Astrocyte of the spinal cord (primary cell): ENCODE results near the gene MTMR3.

ENCODE experiments used
- DNase-seq: peaks from one replicate; pipeline ENCODE4 v3.0.0; 2011; ENCODE audit warnings: low read depth, low spot score
- H3K4me3 ChIP-seq: 2 replicates; pipeline ENCODE4 v1.5.1; 2011; ENCODE audit warnings: low read depth, mild to moderate bottlenecking, low read length, moderate library complexity
- in situ Hi-C: cut with HindIII; loops from 2 replicates; pipeline ENCODE4 v1.10.0; 2017; ENCODE audit warnings: low sequenced_read_pairs
- TF ChIP-seq, protein P1 (sequence below): IDR thresholded peaks from 2 replicates; pipeline ENCODE4 v1.5.1; 2012; ENCODE audit warnings: low read depth, mild to moderate bottlenecking, low read length, inconsistent platforms

The MTMR3 gene

DNA sequence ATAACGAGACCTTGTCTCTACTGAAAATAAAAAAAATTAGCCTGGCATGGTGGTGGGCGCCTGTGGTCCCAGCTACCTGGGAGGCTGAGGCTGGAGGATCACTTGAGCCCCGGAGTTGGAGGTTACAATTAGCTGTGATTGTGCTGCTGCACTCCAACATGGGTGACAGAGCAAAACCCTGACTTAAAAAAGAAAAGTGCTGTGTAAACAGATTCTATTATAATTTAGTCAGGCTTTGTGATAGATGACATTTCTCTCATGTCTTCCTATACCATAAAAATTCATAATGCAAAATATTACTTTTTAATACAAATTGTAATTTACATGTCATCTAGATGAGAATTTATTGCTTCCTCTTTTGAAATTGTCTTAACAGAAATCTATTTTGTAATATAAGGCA lies 94.1 kb downstream of the MTMR3 start:
- in situ Hi-C loops, result no loop called here
- H3K4me3 ChIP-seq, result no peak overlapping the region
- DNase-seq, result no peak
- TF ChIP-seq, protein P1, sequence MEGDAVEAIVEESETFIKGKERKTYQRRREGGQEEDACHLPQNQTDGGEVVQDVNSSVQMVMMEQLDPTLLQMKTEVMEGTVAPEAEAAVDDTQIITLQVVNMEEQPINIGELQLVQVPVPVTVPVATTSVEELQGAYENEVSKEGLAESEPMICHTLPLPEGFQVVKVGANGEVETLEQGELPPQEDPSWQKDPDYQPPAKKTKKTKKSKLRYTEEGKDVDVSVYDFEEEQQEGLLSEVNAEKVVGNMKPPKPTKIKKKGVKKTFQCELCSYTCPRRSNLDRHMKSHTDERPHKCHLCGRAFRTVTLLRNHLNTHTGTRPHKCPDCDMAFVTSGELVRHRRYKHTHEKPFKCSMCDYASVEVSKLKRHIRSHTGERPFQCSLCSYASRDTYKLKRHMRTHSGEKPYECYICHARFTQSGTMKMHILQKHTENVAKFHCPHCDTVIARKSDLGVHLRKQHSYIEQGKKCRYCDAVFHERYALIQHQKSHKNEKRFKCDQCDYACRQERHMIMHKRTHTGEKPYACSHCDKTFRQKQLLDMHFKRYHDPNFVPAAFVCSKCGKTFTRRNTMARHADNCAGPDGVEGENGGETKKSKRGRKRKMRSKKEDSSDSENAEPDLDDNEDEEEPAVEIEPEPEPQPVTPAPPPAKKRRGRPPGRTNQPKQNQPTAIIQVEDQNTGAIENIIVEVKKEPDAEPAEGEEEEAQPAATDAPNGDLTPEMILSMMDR, result no peak

DNA sequence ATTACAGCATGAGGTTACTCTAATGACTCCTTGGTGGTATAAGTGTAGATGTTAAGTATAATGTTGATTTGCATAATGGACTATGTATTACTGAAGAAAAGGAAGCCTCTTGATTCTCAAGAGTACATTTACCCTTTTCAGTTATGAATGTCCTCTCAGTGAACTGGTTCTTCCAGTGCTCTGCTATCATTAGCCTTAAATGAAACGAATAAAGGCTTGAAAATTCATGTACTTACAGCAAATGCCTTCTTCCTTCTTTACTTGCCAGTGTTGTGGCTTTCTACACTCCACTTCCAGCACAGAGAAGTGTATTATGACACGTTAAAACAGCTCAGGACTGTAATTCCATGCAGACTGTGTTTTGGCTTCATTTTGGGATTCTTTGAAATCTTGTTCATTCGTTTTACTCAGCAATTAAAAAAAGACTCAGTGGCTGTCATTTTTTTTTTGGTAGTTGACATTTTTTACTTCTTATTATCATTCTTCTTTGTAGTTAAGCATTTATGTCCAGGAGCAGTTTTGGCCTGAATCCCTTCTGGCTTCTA lies 96.9 kb downstream of the MTMR3 start:
- H3K4me3 ChIP-seq, result no peak overlapping the region
- DNase-seq, result no peak
- TF ChIP-seq, protein P1, result no peak
- in situ Hi-C loops, result no loop called here

DNA sequence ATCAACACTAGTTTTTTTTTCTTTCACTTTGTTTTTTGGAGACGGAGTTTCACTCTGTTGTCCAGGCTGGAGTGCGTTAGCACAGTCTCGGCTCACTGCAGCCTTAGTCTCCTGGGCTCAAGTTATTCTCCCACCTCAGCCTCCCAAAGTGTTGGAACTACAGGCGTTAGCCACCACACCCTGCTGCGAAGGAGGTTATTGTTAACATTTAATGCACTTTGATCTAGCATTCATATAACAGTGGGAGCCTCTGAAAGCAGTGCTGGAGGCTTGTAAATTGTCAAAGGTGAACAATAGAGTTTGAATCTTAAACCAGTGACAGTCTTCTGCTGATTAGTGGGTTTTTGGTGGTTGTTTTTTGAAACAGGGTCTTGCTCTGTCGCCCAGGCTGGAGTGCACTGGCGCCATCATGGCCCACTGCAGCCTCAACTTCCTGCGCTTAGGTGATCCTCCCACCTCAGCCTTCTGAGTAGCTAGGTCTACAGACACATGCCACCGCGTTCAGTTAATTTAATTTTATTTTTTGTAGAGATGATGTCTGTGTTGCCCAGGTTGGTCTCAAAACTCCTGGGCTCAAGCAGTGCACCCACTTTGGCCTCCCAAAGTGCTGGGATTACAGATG lies 100.4 kb downstream of the MTMR3 start:
- in situ Hi-C loops, result no loop called here
- TF ChIP-seq, protein P1, result no peak

DNA sequence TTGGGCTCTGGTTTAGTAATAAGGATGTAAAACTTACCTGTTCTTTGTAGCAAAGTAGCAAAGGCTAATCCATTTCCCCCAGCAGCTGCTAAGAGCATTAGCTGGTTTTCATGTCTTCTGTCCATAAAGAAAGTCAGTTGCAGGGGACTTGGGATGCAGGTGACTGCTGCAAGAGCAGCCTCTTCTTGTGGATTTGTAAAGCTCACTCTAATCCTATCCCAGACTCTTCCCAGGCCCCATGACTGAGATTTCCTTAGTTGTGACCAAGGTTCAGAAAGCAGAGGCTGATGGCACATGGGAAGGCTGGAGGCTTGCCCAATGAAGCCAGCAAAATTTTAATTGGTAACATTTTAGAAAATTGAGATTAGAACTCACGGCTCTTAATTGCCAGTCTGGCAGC lies 102.9 kb downstream of the MTMR3 start:
- DNase-seq, result no peak
- in situ Hi-C loops, result no loop called here
- TF ChIP-seq, protein P1, result no peak
- H3K4me3 ChIP-seq, result no peak overlapping the region

More for the DNA sequence above, 100.4 kb downstream of the MTMR3 start:
- DNase-seq, result no peak
- H3K4me3 ChIP-seq, result no peak overlapping the region

DNA sequence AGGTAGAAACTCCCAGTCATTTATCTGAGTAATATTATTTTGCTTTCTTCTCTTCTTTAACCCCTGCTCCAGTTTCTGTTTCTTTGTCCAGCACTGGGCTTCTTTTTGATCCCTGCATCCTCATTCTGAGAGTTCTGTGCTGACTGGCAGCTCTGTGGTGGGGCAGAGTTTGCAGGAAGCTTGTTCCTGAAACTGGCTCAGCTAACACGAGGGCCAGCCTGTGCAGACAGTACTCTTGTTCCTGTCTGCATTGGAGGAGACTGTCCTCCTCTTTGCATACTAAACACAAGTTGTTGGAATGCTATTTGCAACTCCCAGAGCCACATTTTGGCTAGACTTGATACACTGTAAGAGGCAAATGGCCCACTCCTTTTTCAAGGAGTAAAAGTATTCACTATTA lies 104.2 kb downstream of the MTMR3 start:
- TF ChIP-seq, protein P1, result no peak
- in situ Hi-C loops, result no loop called here
- no peak overlapping the region for H3K4me3 ChIP-seq
- no peak for DNase-seq

DNA sequence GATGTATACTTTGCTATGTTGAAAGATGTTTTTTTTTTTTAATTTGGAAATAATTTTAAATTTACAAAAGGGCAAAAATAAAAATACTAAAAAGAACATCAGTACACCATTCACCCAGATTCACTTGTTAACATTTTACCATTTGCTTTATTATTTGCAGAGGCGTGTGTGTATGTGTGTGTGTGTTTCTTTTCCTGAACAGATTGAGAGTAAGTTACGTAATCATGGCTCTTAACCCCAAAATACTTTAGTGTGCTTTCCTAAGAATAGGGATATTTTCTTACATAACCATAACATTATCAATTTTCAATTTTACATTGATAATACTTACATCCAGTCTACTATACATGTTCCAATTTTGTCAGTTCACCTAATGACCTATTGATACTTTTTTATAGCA lies 105.7 kb downstream of the MTMR3 start:
- TF ChIP-seq, protein P1, result no peak
- in situ Hi-C loops, result no loop called here
- no peak for DNase-seq
- H3K4me3 ChIP-seq, result no peak overlapping the region
